DMS153 treated with DMSO at 0.1 percent for 48 hours (cell line): ENCODE results near the gene MITF.

ENCODE experiments used
- DNase-seq: peaks from one replicate; lab custom pipeline; 2025; ENCODE audit not compliant: unreplicated experiment; lab: John Stamatoyannopoulos, UW

MITF gene

GRCh38 chr3:70000563-70001081 lies 261.4 kb downstream of the MITF start:
- DNase-seq, result no peak

GRCh38 chr3:70003119-70003518 lies 263.9 kb downstream of the MITF start:
- no peak for DNase-seq

- DNase-seq, result no peak
Observed at GRCh38 chr3:70006089-70006488, 266.8 kb downstream of the MITF start.

GRCh38 chr3:70010346-70010745 lies 271.1 kb downstream of the MITF start:
- DNase-seq, result no peak

- DNase-seq, result no peak
Observed at GRCh38 chr3:70011582-70011981, 272.3 kb downstream of the MITF start.
